HG03095 (cell line): ENCODE results near the gene CAPN5.

ENCODE experiments used
- ATAC-seq: cut with Tn5 transposase; IDR thresholded peaks from one replicate; pipeline ENCODE4 v1.9.1; 2021; ENCODE audit warnings: moderate library complexity; ENCODE audit not compliant: unreplicated experiment

The CAPN5 gene

DNA sequence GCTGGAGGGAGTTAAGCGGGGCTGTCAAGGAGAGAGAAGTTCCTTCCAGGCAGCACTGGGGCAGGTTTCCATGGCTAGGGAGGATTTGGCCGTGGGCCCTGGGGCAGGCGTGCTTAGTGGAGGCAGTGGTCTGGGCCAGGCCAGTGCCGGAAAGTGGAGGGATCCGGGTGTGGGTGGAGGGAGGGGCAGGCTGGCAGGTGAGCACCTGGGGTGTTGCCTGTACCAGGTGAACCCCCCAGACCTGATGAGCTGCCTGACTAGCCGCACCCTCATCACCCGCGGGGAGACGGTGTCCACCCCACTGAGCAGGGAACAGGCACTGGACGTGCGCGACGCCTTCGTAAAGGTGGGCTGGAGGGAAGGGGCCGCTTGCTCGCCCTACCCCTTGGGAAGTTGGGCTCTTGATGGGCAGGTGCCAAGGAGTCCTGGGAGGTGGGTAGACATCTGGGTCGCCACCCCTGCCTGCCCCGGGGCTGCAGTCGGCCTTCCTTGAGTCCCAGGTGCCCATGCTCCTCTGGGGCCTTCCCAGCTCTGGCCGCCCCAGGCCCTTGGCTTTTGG is 93.2 kb downstream of the CAPN5 start:
- no peak for ATAC-seq

DNA sequence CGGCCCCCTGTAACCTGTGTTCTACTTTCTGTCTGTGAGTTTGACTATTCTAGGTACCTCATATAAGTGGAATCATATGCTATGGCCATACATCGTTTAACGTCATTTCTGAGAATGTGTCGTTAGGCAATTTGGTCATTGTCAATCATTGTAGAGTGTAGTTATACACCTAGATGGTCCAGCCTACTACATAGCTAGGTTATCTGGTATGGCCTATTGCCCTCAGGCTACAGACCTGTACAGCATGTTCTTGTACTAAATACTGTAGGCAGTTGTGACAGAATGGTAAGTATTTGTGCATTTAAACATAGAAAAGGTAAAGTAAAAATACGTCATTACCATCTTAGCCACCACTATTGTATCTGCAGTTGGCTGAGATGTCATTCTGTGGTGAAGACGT is 96.5 kb downstream of the CAPN5 start:
- ATAC-seq = no peak

DNA sequence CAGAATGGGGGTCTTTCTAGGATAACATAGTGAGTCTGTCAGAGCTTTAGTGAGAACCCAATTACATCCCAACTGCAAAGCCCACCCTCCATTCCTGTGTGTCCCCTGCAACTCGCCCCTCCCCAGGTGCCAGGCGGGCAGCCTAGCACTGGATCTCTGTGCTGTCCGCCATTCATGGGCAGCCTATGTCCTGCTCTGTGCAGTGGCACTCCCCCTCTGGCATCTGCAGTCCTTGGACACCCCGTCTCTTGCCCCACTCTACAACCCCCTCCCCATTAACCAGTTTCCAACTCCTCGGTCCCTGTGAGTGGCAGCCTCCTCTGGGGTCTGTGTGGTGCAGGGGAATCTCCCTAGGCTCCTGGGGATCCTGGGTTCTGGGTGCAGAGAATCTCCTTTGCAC is 98.3 kb downstream of the CAPN5 start:
- no peak for ATAC-seq

GRCh38 chr11:77166021-77166420 is 99.2 kb downstream of the CAPN5 start:
- ATAC-seq = no peak

GRCh38 chr11:77167111-77167626 is 100.4 kb downstream of the CAPN5 start:
- no peak for ATAC-seq

DNA sequence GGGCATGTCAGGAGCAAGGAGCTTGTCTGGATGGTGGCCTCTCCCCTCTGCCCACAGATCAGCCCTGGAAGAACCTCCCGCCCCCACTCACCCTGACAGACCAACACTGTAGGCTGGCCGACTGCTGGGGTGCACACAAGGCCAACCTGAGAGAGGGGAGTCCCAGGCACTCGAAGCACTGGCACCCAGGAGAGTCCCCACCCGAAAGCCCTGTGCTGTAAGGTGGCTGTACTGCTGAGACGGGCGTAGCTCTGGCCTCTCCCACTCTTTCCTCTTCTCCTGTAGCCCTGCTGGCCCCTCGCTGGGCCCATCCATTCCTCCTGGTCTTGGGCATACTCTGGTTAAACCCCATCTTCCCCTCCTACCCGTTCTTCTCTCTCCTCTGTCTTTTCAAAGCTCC is 101.0 kb downstream of the CAPN5 start:
- no peak for ATAC-seq

GRCh38 chr11:77170107-77170506 is 103.3 kb downstream of the CAPN5 start:
- ATAC-seq = no peak

DNA sequence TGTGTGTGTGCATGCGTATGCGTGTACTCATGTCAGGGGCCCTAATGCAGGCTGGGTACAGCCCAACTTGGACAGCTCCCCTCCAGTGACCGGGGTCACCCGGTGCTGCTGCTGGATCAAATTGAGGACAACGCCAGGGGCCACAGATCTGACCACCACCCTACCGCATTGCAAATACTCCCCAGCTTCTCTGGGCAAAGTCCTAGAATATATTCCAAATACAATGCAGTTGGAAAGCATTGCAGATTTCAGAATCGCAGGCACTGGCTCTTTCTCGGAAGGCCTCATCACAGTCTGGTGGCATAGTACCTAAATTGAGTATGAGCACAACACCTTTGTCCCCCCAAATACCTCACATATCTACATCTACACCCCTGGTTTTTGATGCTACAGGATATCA is 104.5 kb downstream of the CAPN5 start:
- no peak for ATAC-seq

DNA sequence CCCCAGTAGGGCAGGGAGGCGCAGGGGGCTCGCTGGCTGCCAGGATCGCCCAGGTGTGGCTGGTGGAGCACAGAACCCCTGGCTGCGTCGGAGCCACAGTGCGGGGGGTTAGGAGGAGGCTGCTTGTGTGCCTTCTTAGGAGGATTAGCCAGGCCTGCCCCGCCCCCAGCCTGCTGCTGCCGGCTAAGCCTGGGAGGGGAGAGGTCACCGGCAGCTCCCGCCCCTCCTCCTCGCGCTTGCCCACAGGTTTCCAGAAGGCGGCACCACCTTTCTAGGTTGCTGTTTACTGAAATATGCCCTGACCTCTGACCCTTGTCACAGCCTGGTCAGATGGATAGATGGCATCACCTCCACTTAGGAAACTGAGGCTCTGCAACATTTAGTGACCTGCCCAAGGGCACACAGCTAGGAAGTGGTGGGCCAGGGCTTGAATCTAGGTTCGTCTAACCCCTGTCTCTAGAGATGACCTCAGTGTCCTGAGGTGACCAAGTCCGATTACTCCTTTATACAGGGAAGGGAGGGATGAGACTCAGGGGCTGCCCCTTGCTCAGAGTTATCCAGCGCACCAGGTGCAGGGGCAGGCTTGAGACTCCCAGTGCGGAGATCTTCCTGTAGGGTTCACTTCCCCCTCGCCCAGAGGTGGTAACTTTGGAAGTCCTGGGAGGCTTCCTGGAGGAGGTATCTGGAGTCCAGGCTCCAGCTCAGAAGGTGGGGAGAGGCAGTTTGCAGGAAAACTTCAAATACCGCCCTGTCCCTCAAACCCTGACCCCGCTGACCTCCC is 105.3 kb downstream of the CAPN5 start:
- no peak for ATAC-seq

DNA sequence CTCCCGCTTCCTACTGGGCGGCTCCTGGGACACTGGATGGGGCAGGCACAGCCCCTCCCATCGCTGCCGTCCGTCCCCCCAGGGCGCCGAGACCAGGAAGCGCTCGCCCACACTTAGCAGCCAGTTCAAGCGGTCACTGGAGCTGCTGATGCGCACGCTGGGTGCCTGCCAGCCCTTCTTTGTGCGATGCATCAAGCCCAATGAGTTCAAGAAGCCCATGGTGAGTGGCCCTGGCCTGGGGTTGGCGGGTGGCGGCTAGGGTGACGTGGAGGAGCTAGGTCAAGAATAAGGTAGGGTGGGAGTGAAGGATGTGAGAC is 105.9 kb downstream of the CAPN5 start:
- ATAC-seq = no peak

DNA sequence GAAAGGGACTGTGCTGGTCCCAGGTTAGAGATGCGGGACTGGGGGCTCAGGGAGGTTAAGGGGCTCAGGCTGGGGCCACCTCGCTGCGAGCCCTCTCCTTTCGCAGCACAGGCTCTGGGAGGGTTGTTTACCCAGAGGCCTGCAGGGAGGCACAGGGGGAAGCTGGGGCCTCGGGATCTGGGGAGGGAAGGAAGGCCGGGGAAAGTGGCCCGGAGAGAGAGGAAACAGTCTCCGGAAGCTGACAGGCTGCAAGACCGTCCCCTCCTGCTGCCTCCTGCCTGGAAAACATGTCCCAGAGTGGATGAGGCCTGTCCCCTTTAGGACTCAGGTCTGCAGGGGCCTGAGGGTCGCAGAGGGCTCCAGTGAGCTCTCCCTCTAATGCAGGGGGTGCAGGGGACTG is 106.7 kb downstream of the CAPN5 start:
- ATAC-seq = no peak

GRCh38 chr11:77174559-77174958 is 107.8 kb downstream of the CAPN5 start:
- no peak for ATAC-seq

DNA sequence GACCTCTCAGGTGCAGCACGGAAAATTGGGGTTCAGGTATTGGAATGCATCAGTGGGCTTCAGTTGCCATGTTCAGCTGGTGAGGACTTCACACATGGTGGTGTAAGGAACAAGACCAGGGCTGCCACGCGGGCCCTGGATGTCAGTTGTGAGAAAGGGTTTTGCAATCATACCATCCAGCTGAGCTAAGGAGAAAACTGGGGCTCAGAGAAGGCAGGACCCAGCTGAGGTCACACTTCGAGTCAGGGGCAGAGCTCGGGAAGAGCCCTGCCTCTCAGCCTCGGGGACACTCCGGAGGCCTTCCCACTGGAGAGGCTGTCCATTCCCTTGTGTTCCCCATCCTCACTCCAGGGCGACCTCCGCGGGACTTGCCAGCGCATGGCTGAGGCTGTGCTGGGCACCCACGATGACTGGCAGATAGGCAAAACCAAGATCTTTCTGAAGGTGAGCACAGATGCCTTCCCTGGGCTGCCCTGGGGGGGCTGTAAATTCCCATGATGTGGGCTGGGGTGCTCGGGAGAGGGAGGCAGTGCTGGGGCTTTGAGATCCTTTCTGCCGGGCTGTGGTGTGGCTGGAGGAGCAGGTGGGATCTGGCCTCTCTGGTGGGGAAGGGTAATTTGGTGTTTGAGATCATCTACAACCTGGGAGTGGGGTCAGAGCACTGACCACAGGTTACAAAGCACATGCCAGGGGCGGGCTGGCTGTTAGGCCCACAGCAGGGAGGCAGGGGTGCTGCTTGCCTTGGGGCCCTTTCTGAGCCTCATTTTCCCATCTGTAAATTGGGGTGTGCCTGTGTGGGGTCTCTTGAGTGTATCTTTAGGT is 108.5 kb downstream of the CAPN5 start:
- ATAC-seq = no peak
